Mucosa of descending colon (tissue), 3 donors: Measurements from ENCODE around the gene CNTN4. TPM values are rescaled to one million over a fixed set of nuclear protein-coding genes. Genes with fewer than 3 reads are reported as not detected.

Source experiments
- ATAC-seq: fragments of 200-7000 bp; cut with Tn5 transposase; one replicate; pipeline ENCODE4 v1.9.1; 2020; ENCODE audit warnings: mild to moderate bottlenecking, moderate library complexity
- DNase-seq, 3 donors: peaks; one replicate each; pipeline ENCODE4 v3.0.0-alpha.2; 2020
- H3K36me3 ChIP-seq: fragments of 200-600 bp; one replicate; pipeline ENCODE4 v1.8.0; 2021; ENCODE audit warnings: low read depth, mild to moderate bottlenecking
- H3K4me1 ChIP-seq: fragments of 200-600 bp; one replicate; pipeline ENCODE4 v1.8.0; 2021; ENCODE audit warnings: low read depth, mild to moderate bottlenecking
- H3K4me3 ChIP-seq: fragments of 200-600 bp; one replicate; pipeline ENCODE4 v1.8.0; 2021; ENCODE audit warnings: mild to moderate bottlenecking
- H3K9me3 ChIP-seq: fragments of 200-600 bp; one replicate; pipeline ENCODE4 v1.8.0; 2021; ENCODE audit warnings: mild to moderate bottlenecking
- CTCF ChIP-seq: fragments of 200-600 bp; IDR thresholded peaks from one replicate; pipeline ENCODE4 v1.8.0; 2022; ENCODE audit warnings: antibody characterized with exemption, mild to moderate bottlenecking
- intact Hi-C, 2 donors: fragments of 100-400 bp; cut with DNase I in 1 of 2; cut with micrococcal nuclease in 1 of 2; formaldehyde crosslinking; loops; one replicate each; pipeline versions ENCODE4 v1.11.0 to v1.11.1; 2022; cut with DNase I, micrococcal nuclease
- total RNA-seq, 3 donors: library from RNA; stranded (reverse); fragmentation: NEBNext Ultra II Directional in 2 of 3; extraction: Animal tissue kit (Norgen Biotek cat#: 25700) in 2 of 3; gene quantifications; one replicate each; pipeline versions ENCODE4 v1.2.1 to v1.2.4, GENCODE V29; 2021 to 2023
- donor health status: DM: no; HTN: no; CAD: no; lungs with moderate emphysema.
- donor health status: DM: no; HTN: no; CAD: no.
- donor health status: DM: no; HTN: yes; CAD: no.

Gene CNTN4
- total RNA-seq, 3 donors from 2014 or later, result 7.8 to 41.1 (median 13.4) TPM

DNA sequence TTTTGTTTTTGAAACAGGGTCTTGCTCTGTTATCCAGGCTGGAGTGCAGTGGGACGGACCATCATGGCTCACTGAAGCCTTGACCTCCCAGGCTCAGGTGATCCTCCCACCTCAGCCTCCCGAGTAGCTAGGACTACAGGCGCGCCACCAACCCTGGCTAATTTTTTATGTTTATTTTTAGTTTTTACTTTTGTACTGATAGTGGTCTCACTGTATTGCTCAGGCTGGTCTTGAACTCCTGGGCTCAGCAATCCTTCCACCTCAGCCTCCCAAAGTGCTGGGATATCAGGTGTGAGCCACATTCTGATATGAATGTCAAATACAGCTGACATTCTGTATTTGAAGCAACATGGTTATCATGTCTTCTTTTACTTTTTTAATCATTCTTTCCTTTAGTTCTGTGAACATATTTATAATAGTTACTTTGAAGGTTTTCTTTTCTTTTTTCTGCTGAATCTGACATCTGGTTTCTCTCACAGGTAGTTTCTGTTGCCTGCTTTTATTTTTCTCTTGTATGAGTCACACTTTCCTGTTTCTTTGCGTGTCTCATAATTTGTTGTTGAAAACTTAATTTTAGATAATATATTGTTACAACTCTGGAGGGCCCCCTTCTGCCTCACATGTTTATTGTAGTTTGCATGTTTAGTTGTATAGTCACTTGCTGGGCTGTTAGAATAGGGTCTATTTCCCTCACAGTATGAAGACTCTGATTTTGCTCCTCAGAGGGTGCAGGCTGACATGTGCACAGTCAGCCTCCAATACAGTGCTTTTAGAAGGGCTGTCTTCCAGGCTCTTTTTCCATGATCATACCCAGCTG lies 8.4 kb upstream of the CNTN4 start:
- DNase-seq (no peak), ATAC-seq (no peak)
- intact Hi-C loops, result no loop called here
- no peak for TF ChIP-seq CTCF
- no peaks in the 10 kb centered on the region for H3K4me1 ChIP-seq
- no peaks in the 10 kb centered on the region for H3K36me3 ChIP-seq
- no peaks in the 10 kb centered on the region for H3K9me3 ChIP-seq
- H3K4me3 ChIP-seq, result no peak overlapping the region

DNA sequence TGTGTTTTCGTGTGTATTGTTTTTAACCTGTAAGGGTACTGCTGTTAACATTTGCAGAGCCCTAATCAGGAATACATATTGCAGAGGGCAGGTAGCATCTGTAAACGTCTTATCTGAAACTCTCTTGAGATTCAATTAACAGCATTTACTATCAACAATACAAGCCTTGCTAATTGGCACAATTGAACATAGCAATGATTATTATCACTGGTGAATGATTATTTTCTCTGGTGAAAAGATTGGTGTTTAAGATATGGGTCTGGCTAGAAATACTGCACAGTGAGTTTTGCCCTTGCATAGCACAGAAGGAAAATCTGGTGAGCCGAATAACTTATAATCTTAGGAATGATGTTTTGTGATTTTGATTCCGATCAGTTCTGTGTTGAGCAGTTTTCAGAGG lies 5.9 kb upstream of the CNTN4 start:
- H3K36me3 ChIP-seq, result no peaks in the 10 kb centered on the region
- intact Hi-C loops, result no loop called here
- ATAC-seq, result no peak
- TF ChIP-seq CTCF, result no peak
- DNase-seq, result no peak
- no peak overlapping the region for H3K4me3 ChIP-seq
- H3K9me3 ChIP-seq, result no peaks in the 10 kb centered on the region
- H3K4me1 ChIP-seq, result no peaks in the 10 kb centered on the region

GRCh38 chr3:2094941-2095340 lies 3.7 kb upstream of the CNTN4 start:
- intact Hi-C loops, result no loop called here
- ATAC-seq (no peak), DNase-seq (no peak)
- H3K4me1 ChIP-seq, result no peaks in the 10 kb centered on the region
- H3K36me3 ChIP-seq, result no peaks in the 10 kb centered on the region
- no peak for TF ChIP-seq CTCF
- H3K9me3 ChIP-seq, result no peaks in the 10 kb centered on the region
- H3K4me3 ChIP-seq, result no peak overlapping the region

GRCh38 chr3:2096216-2096615 lies 2.5 kb upstream of the CNTN4 start:
- Histone ChIP-seq H3K4me1 (no peaks in the 10 kb centered on the region), H3K9me3 (no peaks in the 10 kb centered on the region), H3K4me3 (no peak overlapping the region), H3K36me3 (no peaks in the 10 kb centered on the region)
- TF ChIP-seq CTCF, result no peak
- ATAC-seq (no peak), DNase-seq (no peak)
- intact Hi-C loops, result no loop called here

DNA sequence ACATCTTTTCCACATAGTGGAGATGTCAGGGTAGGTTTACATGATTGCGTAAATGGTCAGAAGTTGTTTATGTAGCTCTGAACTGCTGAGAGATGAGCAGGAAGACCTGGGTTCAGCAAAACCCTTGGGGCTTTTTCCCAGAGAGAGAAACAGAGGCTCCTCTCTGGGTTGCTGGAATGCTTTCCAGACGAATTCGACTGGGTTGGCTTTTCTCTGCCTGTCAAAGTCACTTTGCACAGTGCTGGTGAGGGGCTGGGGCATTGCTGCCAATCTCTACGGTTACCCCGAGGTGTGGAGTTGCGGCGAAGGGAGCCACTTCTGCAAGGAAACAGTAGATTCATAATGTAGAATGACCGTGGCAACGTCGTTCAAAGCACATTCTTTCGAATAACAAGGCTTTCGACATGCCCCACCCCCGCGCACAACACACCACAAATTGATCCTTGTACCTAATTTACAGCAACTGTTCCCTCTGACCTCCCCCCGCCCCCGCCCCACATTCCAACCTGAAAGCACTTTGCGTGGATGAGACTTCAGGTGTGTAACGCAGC lies 950 bp upstream of the CNTN4 start:
- Histone ChIP-seq H3K36me3 (no peaks in the 10 kb centered on the region), H3K4me3 (no peak overlapping the region), H3K4me1 (no peaks in the 10 kb centered on the region), H3K9me3 (no peaks in the 10 kb centered on the region)
- TF ChIP-seq CTCF, result no peak
- DNase-seq (peak in 2 of 3 donors; percentile 39 to 55), ATAC-seq (no peak)
- intact Hi-C loops, result no loop called here
